ENCODE data around the gene ERBB2. TPM values are rescaled to one million over a fixed set of nuclear protein-coding genes. Genes with fewer than 3 reads are reported as not detected.

ERBB2 gene
- total and polyA plus RNA-seq, 2 of the 8 experiments (the other 6 are each of a cell fraction or from before 2014, with no cell fraction given) = 183 to 394 TPM

- CTCF ChIA-PET (ENCODE audit: partially characterized antibody) = interaction anchor here (0.9 to 52.4 kb wide), 10 partner anchors 8 to 107 kb away, joined by 3 to 1885 read pairs (median 8); partner anchors contain the start of genes MIEN1, PGAP3, PPP1R1B and STARD3
- DNase-seq (ENCODE audit: low read depth in 1 of 2, low spot score in 2 of 2) = no peak
- WGBS, 2 experiments (ENCODE audit: extremely low coverage in 1 of 2, insufficient coverage in 1 of 2, insufficient read length in 1 of 2, insufficient replicate concordance in 2 of 2, low coverage in 1 of 2, low lambda C conversion rate in 2 of 2, missing lambda C conversion rate in 1 of 2) = 90% methylated on average over 5 of the region's 5 CpGs; no CpG with 5 or more reads in 1 of the 2 experiments
- H2BK20ac ChIP-seq (ENCODE audit: low read length) = no peak overlapping the region
- H3K27ac ChIP-seq (ENCODE audit: low read depth, low read length) = no peak overlapping the region
- no peaks in the 10 kb centered on the region for H3K9me3 ChIP-seq (ENCODE audit: insufficient read depth in 2 of 2, low read depth in 1 of 2, low read length in 1 of 2)
- H3K4ac ChIP-seq (replicated peaks; ENCODE audit: insufficient read length, low read depth, low read length) = no peak overlapping the region
- H3K4me3 ChIP-seq (ENCODE audit: extremely low read depth in 1 of 4, insufficient read depth in 2 of 4, low read depth in 3 of 4, low read length in 4 of 4) = no peak overlapping the region
- no peak overlapping the region for H3K23ac ChIP-seq (ENCODE audit: insufficient read length)
- H3K9ac ChIP-seq (replicated peaks in 1 of 4; ENCODE audit: extremely low read depth in 1 of 4, low read depth in 3 of 4, low read length in 3 of 4) = no peak overlapping the region
- peaks cover 0 to 2% of the 10 kb centered on the region in 2 experiments for H4K20me1 ChIP-seq (replicated peaks in 1 of 2; ENCODE audit: control insufficient read depth in 1 of 2, insufficient read depth in 2 of 2, low read length in 2 of 2)
- H3K23me2 ChIP-seq (ENCODE audit: low read depth, low read length) = no peaks in the 10 kb centered on the region
- no peak overlapping the region for H3K4me2 ChIP-seq (ENCODE audit: insufficient read depth in 1 of 2, low read depth in 2 of 2, low read length in 2 of 2)
- H3K36me3 ChIP-seq (ENCODE audit: control insufficient read depth in 2 of 4, insufficient read depth in 4 of 4, low read length in 3 of 4) = peaks cover 0 to 3% (median 0%) of the 10 kb centered on the region in 4 experiments; a peak in 1 of 8 replicates
- peaks cover 0 to 15% (median 8%) of the 10 kb centered on the region in 4 experiments; a peak in 6 of 7 replicates for H3K4me1 ChIP-seq (replicated peaks in 1 of 4; ENCODE audit: control insufficient read depth in 3 of 4, insufficient read depth in 4 of 4, low read length in 3 of 4)
- no peak overlapping the region for H4K8ac ChIP-seq (ENCODE audit: extremely low read depth, insufficient read depth, low read length)
- no peaks in the 10 kb centered on the region for H3K79me2 ChIP-seq (ENCODE audit: control insufficient read depth in 1 of 2, insufficient read depth in 2 of 2, low read length in 2 of 2)
- no peak overlapping the region for H3K14ac ChIP-seq (ENCODE audit: insufficient read length)
- H2BK15ac ChIP-seq (ENCODE audit: low read length) = no peak overlapping the region
- H2BK12ac ChIP-seq (ENCODE audit: low read depth, low read length) = no peak overlapping the region; the same call in 1 of the 2 replicates
- H4K5ac ChIP-seq (ENCODE audit: insufficient read length, low read depth, low read length) = no peak overlapping the region
- no peak overlapping the region for H3K56ac ChIP-seq (replicated peaks; ENCODE audit: insufficient read length, low read depth, low read length)
- TF ChIP-seq BCL11A (IDR thresholded peaks at IDR 0.05; ENCODE audit: low read depth in 2 of 2, low read length in 2 of 2) (no peak), CREB1 (IDR thresholded peaks at IDR 0.05) (no peak), EGR1 (IDR thresholded peaks at IDR 0.05; ENCODE audit: borderline replicate concordance, low read depth, low read length) (no peak), JUND (IDR thresholded peaks at IDR 0.05; ENCODE audit: low read length) (no peak), RBBP5 (IDR thresholded peaks at IDR 0.05; ENCODE audit: borderline replicate concordance, low read depth, low read length) (no peak), EZH2 (IDR thresholded peaks at IDR 0.05; ENCODE audit: low read depth, low read length, severe bottlenecking) (no peak), TEAD4 (IDR thresholded peaks at IDR 0.05; ENCODE audit: low read depth, low read length) (no peak), CHD1 (IDR thresholded peaks at IDR 0.05; ENCODE audit: low read depth, low read length) (no peak)
- H2AK5ac ChIP-seq (ENCODE audit: low read depth, low read length) = no peak overlapping the region
- H2AFZ ChIP-seq (ENCODE audit: low read length) = no peak overlapping the region
- no peak overlapping the region for H3K18ac ChIP-seq (ENCODE audit: extremely low read depth, low read length)
- peaks cover 0 to 11% (median 2%) of the 10 kb centered on the region in 4 experiments; a peak in 3 of 7 replicates for H3K27me3 ChIP-seq (replicated peaks in 1 of 4; ENCODE audit: control insufficient read depth in 3 of 4, extremely low read depth in 1 of 4, insufficient read depth in 3 of 4, low read length in 3 of 4)
- H2BK120ac ChIP-seq (replicated peaks; ENCODE audit: low read depth, low read length) = no peak overlapping the region
- H2BK5ac ChIP-seq (ENCODE audit: low read depth, low read length) = no peak overlapping the region
- POLR2A ChIA-PET (ENCODE audit: partially characterized antibody) = interaction anchor here (1.1 to 38.1 kb wide), 6 partner anchors 1 to 74 kb away, joined by 3 to 708 read pairs (median 4); partner anchors contain the start of genes ERBB2, PGAP3, PNMT and TCAP
- H3K79me1 ChIP-seq (ENCODE audit: low read depth, low read length) = no peaks in the 10 kb centered on the region
- no peak overlapping the region for H4K91ac ChIP-seq (replicated peaks; ENCODE audit: insufficient read length, low read length)
- no peak for FAIRE-seq
Measured at GRCh38 chr17:39674179-39674578, 25.7 kb upstream of the ERBB2 start.
